IMR-90 (cell line): ENCODE data around the gene EYS.

Experiments
- CEBPB ChIP-seq: IDR thresholded peaks from 2 replicates; pipeline ENCODE4 v1.6.1; 2012; ENCODE audit warnings: low read depth, low read length, improper control_type of control experiment
- NFE2L2 ChIP-seq: fragments of 150-350 bp; IDR thresholded peaks from 2 replicates; pipeline ENCODE4 v1.6.1; 2016; ENCODE audit warnings: low read depth, mild to moderate bottlenecking, low read length
- TF ChIP-seq, protein P1 (sequence below): conservative IDR thresholded peaks from 2 replicates; pipeline ENCODE4 v1.5.1; 2012; ENCODE audit warnings: mild to moderate bottlenecking, low read depth, low read length, improper control_type of control experiment

- TF ChIP-seq, protein P1, sequence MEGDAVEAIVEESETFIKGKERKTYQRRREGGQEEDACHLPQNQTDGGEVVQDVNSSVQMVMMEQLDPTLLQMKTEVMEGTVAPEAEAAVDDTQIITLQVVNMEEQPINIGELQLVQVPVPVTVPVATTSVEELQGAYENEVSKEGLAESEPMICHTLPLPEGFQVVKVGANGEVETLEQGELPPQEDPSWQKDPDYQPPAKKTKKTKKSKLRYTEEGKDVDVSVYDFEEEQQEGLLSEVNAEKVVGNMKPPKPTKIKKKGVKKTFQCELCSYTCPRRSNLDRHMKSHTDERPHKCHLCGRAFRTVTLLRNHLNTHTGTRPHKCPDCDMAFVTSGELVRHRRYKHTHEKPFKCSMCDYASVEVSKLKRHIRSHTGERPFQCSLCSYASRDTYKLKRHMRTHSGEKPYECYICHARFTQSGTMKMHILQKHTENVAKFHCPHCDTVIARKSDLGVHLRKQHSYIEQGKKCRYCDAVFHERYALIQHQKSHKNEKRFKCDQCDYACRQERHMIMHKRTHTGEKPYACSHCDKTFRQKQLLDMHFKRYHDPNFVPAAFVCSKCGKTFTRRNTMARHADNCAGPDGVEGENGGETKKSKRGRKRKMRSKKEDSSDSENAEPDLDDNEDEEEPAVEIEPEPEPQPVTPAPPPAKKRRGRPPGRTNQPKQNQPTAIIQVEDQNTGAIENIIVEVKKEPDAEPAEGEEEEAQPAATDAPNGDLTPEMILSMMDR: no peak
- TF ChIP-seq CEBPB (no peak), NFE2L2 (no peak)
Measured at GRCh38 chr6:64290867-64291266, 1416.2 kb downstream of the EYS start.
